GM23248 (cell line): ENCODE data around the gene PLCB1.

Source experiments
- EZH2 ChIP-seq: fragments of 200-600 bp; sonication (generic); IDR thresholded peaks from 2 replicates; pipeline ENCODE4 v1.6.1; 2018; ENCODE audit warnings: antibody characterized with exemption, mild to moderate bottlenecking; ENCODE audit not compliant: insufficient read depth, poor library complexity, severe bottlenecking
- EZH2phosphoT487 ChIP-seq: fragments of 200-600 bp; sonication (generic); IDR thresholded peaks from 2 replicates; pipeline ENCODE4 v1.6.1; 2018; ENCODE audit warnings: antibody characterized with exemption, moderate library complexity, mild to moderate bottlenecking, low read depth; ENCODE audit not compliant: insufficient read depth

GRCh38 chr20:8434326-8434876 is 302.3 kb downstream of the PLCB1 start:
- TF ChIP-seq EZH2 (no peak), EZH2phosphoT487 (no peak)
